Kidney glomerular epithelial cell (primary cell): ENCODE data around the gene ZNF417.
"Not testable (repeated sequence)": the region's sequence is repeated elsewhere in the genome, so short reads cannot be mapped to it uniquely, and the experiment has no call there.

Experiments used
- DNase-seq: peaks from one replicate; lab custom pipeline; 2025; lab: John Stamatoyannopoulos, UW

ZNF417 gene

DNA sequence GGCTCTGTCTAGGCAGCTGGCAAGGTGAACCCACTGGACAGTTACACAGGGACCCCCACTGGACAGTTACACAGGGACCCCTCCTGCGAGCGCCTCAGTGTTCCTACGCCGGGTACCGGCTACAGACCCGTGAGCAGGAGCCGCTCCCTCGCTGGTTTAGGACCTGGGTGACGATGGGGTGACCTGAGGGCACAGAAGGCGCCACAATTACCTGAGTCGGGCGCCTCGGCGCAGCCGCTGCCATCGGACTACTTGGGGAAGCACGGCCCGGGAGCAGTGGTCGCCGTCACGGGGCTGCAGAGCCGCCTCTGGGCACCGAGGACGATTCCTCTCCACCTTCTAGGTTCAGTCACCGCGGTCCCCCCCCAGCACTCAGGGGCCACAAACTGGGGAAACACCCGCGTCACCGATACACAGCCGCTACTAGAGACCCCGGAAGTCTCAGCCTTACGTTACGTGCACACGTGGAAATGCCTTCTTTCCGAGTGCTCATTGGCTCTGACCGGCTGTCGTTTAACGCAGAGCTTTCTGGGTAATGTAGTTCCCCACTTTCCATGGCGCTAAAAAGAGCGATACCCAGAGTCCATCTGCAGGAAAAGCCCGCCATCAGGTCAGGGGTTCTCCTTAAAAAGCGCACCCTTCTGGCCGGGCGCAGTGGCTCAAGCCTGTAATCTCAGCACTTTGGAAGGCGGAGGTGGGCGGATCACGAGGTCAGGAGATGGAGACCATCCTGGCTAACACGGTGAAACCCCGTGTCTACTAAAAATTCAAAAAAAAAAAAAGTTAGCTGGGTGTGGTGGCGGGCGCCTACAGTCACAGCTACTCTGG is at the start of gene ZNF417:
Gene ZNF417, minus strand, starts transcription at position 425 of the 828 bp plus-strand sequence. Its CDS starts 181 bp downstream, at position 244.
- peak; percentile 96 for DNase-seq

GRCh38 chr19:57964761-57965160 is 48.4 kb upstream of the ZNF417 start:
- no peak for DNase-seq

DNA sequence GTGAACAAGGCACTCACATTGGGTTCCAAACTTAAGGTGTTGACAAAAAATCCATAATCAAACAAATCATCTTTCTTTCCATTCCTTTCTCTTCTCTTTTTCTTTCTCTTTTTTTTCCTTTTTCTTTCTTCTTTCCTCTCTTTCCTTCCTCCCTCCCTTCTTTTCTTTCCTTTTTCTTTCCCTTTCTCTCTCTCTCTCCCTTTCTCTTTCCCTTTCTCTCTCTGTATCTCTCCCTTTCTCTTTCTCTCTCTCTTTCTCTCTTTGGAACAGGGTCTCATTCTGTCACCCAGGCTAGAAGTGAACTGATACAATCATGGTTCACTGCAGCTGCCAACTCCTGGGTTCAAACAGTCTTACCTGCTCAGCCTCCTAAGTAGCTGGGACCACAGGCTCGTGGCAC is 45.4 kb upstream of the ZNF417 start:
- DNase-seq: no peak

DNA sequence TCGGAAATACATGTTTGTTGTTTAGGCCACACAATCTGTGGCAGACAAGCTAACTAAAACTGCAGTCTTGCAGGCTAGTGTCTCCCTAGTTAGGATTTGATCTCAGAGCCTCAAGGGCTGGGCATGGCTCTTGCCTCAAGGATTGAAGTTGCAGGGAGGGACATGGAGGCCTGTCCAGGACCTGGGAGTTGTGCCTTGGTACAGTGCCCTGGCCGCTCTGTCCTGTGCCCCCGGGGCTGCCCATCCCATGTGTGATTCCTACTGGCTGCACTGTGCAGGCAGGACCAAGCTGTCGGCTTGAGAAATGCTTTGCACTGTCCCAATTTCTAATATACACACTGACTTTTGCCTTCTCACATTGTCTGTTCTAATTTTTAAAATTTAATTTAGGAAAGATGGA is 38.6 kb upstream of the ZNF417 start:
- no peak for DNase-seq

DNA sequence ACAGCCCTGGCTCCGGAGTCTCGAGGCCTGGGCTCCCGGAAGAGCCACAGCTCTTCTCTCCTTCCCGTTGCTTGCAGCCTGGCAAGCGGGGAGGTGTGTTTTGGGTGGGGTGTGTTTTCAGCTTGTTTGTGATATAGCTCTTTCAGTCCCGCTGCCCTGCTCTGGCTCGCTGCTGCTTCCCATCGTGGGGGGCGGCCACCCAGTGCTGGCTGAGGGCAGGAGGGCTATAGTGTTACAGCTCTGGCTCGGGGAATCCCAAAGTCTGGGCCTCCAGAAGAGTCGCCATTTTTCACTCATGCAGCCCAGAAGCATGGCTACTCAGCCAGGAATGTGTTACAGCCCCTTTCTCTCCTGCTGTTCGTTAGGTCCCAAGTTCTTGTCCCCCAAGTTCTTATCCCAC is 33.3 kb upstream of the ZNF417 start:
- DNase-seq: no peak

DNA sequence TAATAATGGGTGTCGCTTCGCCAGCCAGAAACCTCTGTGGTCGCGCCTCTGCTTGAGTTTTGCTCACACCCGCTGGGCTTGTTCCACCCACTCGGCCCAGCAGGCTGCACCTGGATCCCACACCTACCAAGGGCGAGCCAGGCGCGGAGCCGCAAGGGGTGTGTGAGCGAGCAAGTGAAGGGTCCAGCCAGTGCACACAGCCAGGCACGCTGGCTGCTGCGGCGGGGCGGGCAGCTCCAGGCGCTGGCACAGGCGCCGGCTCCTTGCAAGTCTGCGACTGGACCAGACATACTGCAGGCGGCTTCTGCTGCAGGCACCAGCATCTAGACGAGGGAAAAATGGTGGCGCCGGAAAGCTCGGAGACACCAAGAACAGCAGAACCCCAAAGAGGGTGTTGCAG is 32.9 kb upstream of the ZNF417 start:
- DNase-seq: no peak

DNA sequence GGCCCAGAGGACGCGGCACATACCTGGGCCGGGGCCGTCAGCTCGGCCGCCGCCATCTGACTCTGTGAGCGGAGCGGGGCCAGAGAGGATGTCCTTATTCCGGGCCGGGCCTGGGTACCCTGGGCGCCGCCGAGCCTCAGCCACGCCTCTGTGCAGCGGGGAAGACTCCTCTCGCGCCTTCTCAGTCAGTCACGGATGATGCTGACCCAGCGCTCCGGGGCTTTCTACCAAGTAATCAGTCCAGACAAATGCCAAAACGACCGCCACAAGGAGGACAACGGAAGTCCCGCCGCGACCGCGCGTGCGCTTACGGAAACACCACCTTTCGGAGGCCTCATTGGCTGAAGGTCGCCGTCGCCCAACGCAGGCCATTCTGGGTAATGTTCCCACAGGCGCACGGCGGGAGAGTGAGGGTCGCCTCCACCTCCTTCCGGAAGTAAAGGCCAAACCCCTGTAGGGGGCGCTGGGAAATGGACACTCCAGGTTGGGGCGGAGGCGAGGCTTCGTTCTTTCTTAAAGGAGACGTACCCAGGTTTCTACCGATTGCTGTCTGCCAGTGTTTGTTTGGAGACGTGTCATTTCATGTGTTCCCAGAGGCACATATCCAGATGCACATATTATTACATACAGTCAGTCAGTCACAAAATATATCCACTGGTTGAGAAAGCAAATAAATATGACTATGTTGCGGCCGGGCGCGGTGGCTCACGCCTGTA is 31.2 kb upstream of the ZNF417 start, which contains the start of gene ZNF256:
Gene ZNF256, minus strand, starts transcription at position 288 of the 716 bp plus-strand sequence. Its CDS starts 232 bp downstream, at position 56.
- peak; percentile 83 for DNase-seq

GRCh38 chr19:57947088-57947418 is 30.7 kb upstream of the ZNF417 start:
- DNase-seq: no peak

DNA sequence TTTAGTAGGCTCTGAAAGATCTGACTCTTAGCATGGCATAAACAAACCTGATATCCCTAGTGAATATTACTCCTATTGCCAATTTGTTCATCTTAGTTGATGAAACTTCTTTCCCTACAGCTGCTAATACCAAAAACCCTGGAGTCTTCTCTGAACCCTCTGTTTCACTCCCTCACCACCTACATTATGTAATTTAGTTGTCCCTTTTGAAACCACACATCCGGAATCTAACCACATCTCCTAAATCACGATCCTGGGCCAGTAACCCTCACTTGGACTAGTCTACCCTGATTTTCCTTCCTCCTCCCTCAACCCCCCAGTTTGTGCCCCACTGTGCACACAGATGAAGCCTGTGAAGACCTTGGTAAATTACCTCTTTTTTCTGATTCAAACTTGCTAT is 29.9 kb upstream of the ZNF417 start:
- DNase-seq: no peak

- DNase-seq: no peak
Observed at GRCh38 chr19:57941593-57941992, 25.2 kb upstream of the ZNF417 start.

- no peak for DNase-seq
Observed at GRCh38 chr19:57935731-57936130, 19.3 kb upstream of the ZNF417 start.

GRCh38 chr19:57934820-57935665 is 18.7 kb upstream of the ZNF417 start, which contains the start of gene ZNF418:
Gene ZNF418 (minus strand): TSS chr19:57935402. CDS start chr19:57933822, 1,580 bp downstream.
- peak; percentile 85 for DNase-seq

- DNase-seq: no peak
Observed at GRCh38 chr19:57927587-57927986, 11.2 kb upstream of the ZNF417 start.

GRCh38 chr19:57914531-57914930 is 1.9 kb downstream of the ZNF417 start:
- no peak for DNase-seq

DNA sequence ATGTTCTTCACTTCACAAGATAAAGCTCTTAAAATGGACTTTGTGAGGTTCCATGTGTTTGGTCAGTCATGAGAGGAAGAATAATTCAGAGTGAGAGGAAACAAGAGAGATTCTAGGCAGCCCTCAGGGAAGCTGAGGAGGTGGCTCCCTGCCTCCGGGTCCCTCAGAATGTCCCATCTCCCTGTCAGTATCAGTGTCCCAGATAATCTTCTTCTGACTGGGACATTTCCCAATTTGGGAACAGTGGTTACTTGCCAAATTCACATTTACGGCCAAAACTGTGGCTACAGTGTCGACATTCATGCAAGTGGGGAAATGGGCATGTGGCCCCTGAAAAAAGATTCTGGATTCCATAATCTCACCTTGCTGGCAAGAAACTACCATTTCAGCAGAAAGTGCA is 9.0 kb downstream of the ZNF417 start:
- DNase-seq: no peak

- DNase-seq: no peak
Observed at GRCh38 chr19:57905258-57905657, 11.1 kb downstream of the ZNF417 start.

- no peak for DNase-seq
Observed at GRCh38 chr19:57903618-57904184, 12.7 kb downstream of the ZNF417 start.

GRCh38 chr19:57900311-57900710 is 16.1 kb downstream of the ZNF417 start:
- no peak for DNase-seq

DNA sequence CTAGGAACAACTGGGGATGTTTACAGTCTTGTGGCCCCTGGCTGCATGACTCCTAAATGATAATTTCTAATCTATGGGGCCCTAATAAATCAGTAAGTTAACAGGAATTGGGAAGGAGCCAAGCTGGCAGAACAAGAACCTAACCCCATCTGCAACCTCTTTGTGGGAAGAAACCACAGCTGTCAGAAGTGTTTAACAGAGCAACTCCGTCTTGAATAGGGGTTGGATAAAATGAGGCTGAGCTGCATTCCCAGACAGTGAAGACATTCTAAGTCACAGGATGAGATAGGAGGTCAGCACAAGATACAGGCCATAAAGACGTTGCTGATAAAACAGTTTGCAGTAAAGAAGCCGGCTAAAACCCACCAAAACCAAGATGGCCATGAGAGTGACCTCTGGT is 25.7 kb downstream of the ZNF417 start:
- not testable (repeated sequence) for DNase-seq

DNA sequence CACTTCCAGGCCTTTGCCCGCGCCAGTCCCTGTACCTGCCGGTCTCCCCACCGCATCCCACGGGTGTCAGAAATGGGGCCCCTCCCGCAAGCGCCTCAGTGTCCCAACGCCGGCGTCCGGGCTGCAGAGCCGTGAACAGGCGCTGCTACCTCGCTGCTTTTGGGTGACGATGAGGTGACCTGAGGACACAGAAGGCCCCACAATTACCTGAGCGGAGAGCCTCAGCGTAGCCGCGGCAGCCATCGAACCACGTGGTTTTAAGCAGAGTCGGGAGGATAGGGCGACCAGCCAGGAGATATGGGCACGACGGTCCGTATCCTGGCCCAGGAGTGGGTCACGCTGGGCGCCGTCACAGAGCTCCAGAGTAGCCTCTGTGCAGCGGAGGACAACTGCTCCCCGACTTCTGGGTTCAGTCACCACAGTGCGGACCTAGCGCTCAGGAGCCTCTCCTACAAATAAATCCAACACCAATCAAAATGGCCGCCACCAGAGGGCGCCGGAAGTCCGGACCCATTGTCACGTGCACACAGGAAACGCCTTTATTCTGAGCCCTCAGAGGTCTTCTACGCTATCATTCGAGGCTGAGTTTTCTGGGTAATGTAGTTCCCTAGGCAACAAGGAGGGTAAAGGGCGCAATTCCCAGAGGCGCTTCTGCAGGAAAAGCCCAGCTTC is 27.7 kb downstream of the ZNF417 start, which contains the start of gene ZNF814:
Gene ZNF814, minus strand, starts transcription at position 478 of the 672 bp plus-strand sequence. Its CDS starts 235 bp downstream, at position 243.
- peak; percentile 28 for DNase-seq

- DNase-seq: no peak
Observed at GRCh38 chr19:57888107-57888559, 28.3 kb downstream of the ZNF417 start.
